Measurements from ENCODE around the gene EPB41L1.

DNA sequence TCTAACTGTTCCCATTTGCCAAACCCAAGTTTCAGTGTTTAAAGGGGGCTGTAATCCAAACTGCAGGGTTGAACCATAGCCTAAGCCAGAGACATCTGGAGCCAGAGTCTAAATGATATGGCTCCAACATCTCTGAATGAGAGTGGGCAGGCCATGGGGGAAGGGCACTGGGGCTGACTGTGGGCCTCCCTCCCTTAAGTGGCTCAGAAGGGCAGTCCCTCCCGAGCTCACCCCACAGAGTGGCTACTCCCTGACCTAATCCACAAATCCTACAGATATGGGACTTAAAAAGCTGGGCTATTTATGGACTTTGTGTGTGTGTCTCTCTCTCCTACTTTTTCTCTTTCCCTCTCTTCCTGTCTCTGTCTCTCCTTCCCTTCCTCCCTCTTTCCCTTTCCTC is 45.9 kb downstream of the EPB41L1 start:
- TF ChIP-seq EP300 (IDR thresholded peaks at IDR 0.05), result no peak
- TF ChIP-seq, protein P1, sequence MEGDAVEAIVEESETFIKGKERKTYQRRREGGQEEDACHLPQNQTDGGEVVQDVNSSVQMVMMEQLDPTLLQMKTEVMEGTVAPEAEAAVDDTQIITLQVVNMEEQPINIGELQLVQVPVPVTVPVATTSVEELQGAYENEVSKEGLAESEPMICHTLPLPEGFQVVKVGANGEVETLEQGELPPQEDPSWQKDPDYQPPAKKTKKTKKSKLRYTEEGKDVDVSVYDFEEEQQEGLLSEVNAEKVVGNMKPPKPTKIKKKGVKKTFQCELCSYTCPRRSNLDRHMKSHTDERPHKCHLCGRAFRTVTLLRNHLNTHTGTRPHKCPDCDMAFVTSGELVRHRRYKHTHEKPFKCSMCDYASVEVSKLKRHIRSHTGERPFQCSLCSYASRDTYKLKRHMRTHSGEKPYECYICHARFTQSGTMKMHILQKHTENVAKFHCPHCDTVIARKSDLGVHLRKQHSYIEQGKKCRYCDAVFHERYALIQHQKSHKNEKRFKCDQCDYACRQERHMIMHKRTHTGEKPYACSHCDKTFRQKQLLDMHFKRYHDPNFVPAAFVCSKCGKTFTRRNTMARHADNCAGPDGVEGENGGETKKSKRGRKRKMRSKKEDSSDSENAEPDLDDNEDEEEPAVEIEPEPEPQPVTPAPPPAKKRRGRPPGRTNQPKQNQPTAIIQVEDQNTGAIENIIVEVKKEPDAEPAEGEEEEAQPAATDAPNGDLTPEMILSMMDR (IDR thresholded peaks at IDR 0.05), result no peak
- TF ChIP-seq POLR2A (IDR thresholded peaks at IDR 0.05), result no peak
